H1 (cell line): Measurements from ENCODE around the gene DFFA. TPM values are rescaled to one million over a fixed set of nuclear protein-coding genes. Genes with fewer than 3 reads are reported as not detected.
A peak's percentile ranks its signal among the peaks of the same experiment; 100 is the strongest.

Source experiments
- CTCF ChIA-PET: fragments of 300-600 bp; sonication (Branson Sonifier 250); formaldehyde crosslinking; loops from one replicate; lab custom pipeline; 2021; ENCODE audit not compliant: partially characterized antibody; lab: Charles Lee
- POLR2A ChIA-PET: fragments of 300-600 bp; sonication (Branson Sonifier 250); formaldehyde crosslinking; loops from one replicate; lab custom pipeline; 2021; ENCODE audit warnings: inconsistent platforms; ENCODE audit not compliant: partially characterized antibody; lab: Charles Lee
- DNase-seq, 2 experiments: peaks; one replicate each; pipeline versions ENCODE4 v3.0.0 to v3.0.0-alpha.2; 2010 to 2022; ENCODE audit warnings: low spot score in 2 of 2, low read depth in 1 of 2, mixed read lengths in 1 of 2
- FAIRE-seq: peaks from 2 replicates; lab custom pipeline; 2011; peaks lifted over from hg19 to GRCh38; lab: Jason Lieb, UNC
- H2AFZ ChIP-seq: 2 replicates; pipeline ENCODE4 v1.8.1; 2012; ENCODE audit warnings: low read length, inconsistent platforms
- H2AK5ac ChIP-seq: 2 replicates; pipeline ENCODE4 v1.6.1; 2013; ENCODE audit warnings: low read depth, low read length
- H2BK120ac ChIP-seq: replicated peaks from 2 replicates; pipeline ENCODE3; 2013; ENCODE audit warnings: low read depth, low read length, inconsistent platforms
- H2BK12ac ChIP-seq: 2 replicates; pipeline ENCODE4 v1.6.1; 2013; ENCODE audit warnings: low read depth, low read length
- H2BK15ac ChIP-seq: 2 replicates; pipeline ENCODE4 v1.6.1; 2013; ENCODE audit warnings: low read length
- H2BK20ac ChIP-seq: 2 replicates; pipeline ENCODE4 v1.6.1; 2013; ENCODE audit warnings: low read length
- H2BK5ac ChIP-seq: 2 replicates; pipeline ENCODE4 v1.6.1; 2013; ENCODE audit warnings: low read depth, low read length
- H3K14ac ChIP-seq: 2 replicates; pipeline ENCODE4 v1.6.1; 2013; ENCODE audit warnings: inconsistent platforms; ENCODE audit not compliant: insufficient read length
- H3K18ac ChIP-seq: 2 replicates; pipeline ENCODE4 v1.6.1; 2013; ENCODE audit warnings: low read length; ENCODE audit errors: extremely low read depth
- H3K23ac ChIP-seq: 2 replicates; pipeline ENCODE4 v1.6.1; 2013; ENCODE audit warnings: inconsistent platforms; ENCODE audit not compliant: insufficient read length
- H3K23me2 ChIP-seq: 2 replicates; pipeline ENCODE4 v1.6.1; 2013; ENCODE audit warnings: low read depth, low read length
- H3K27ac ChIP-seq: 2 replicates; pipeline ENCODE4 v1.6.1; 2011; ENCODE audit warnings: low read depth, low read length, inconsistent platforms
- H3K27me3 ChIP-seq, 4 experiments: replicated peaks in 1 of 4; 1 replicate in 1 of 4; 2 replicates in 3 of 4; pipeline versions ENCODE4 v1.6.1 to v1.8.1; 2011 to 2013; ENCODE audit warnings: low read length in 3 of 4, mild to moderate bottlenecking in 3 of 4, inconsistent platforms in 2 of 4, mixed read lengths in 2 of 4, moderate library complexity in 1 of 4; ENCODE audit not compliant: control insufficient read depth in 3 of 4, insufficient read depth in 3 of 4; ENCODE audit errors: extremely low read depth in 1 of 4
- H3K36me3 ChIP-seq, 4 experiments: 2 replicates each; pipeline versions ENCODE4 v1.6.1 to v1.8.1; 2011 to 2013; ENCODE audit warnings: mild to moderate bottlenecking in 4 of 4, low read length in 3 of 4, moderate library complexity in 2 of 4, control low read depth in 1 of 4, inconsistent platforms in 1 of 4; ENCODE audit not compliant: insufficient read depth in 4 of 4, control insufficient read depth in 2 of 4
- H3K4ac ChIP-seq: replicated peaks from 2 replicates; pipeline ENCODE3; 2013; ENCODE audit warnings: low read length, low read depth, mixed read lengths, inconsistent platforms; ENCODE audit not compliant: insufficient read length
- H3K4me1 ChIP-seq, 4 experiments: replicated peaks in 1 of 4; 1 replicate in 1 of 4; 2 replicates in 3 of 4; pipeline versions ENCODE4 v1.6.1 to v1.8.1; 2011 to 2013; ENCODE audit warnings: low read length in 3 of 4, inconsistent platforms in 2 of 4, mixed read lengths in 1 of 4; ENCODE audit not compliant: insufficient read depth in 4 of 4, control insufficient read depth in 3 of 4
- H3K4me2 ChIP-seq, 2 experiments: 2 replicates each; pipeline versions ENCODE4 v1.6.1 to v1.8.1; 2011 to 2013; ENCODE audit warnings: low read depth in 2 of 2, low read length in 2 of 2, control low read depth in 1 of 2, inconsistent platforms in 1 of 2, mild to moderate bottlenecking in 1 of 2; ENCODE audit not compliant: insufficient read depth in 1 of 2
- H3K4me3 ChIP-seq, 4 experiments: fragments of 200-600, 300-600 bp in 1 of 4; sonication (generic), shearing (Covaris generic), sonication (Bioruptor Twin) in 1 of 4; 2 replicates each; pipeline versions ENCODE4 v1.5.1 to v1.8.1; 2011 to 2016; ENCODE audit warnings: low read length in 4 of 4, low read depth in 3 of 4, control low read depth in 2 of 4, inconsistent platforms in 2 of 4, mild to moderate bottlenecking in 2 of 4, mixed read lengths in 1 of 4, moderate library complexity in 1 of 4; ENCODE audit not compliant: insufficient read depth in 2 of 4; ENCODE audit errors: extremely low read depth in 1 of 4
- H3K56ac ChIP-seq: replicated peaks from 2 replicates; pipeline ENCODE3; 2013; ENCODE audit warnings: low read depth, mild to moderate bottlenecking, mixed read lengths, low read length, inconsistent platforms; ENCODE audit not compliant: insufficient read length
- H3K79me1 ChIP-seq: 2 replicates; pipeline ENCODE4 v1.6.1; 2013; ENCODE audit warnings: low read depth, low read length, control low read depth
- H3K79me2 ChIP-seq, 2 experiments: 2 replicates each; pipeline versions ENCODE4 v1.6.1 to v1.8.1; 2012 to 2013; ENCODE audit warnings: low read length in 2 of 2, mild to moderate bottlenecking in 2 of 2, inconsistent platforms in 1 of 2; ENCODE audit not compliant: insufficient read depth in 2 of 2, control insufficient read depth in 1 of 2
- H3K9ac ChIP-seq, 4 experiments: replicated peaks in 1 of 4; 1 replicate in 1 of 4; 2 replicates in 3 of 4; pipeline versions ENCODE4 v1.6.1 to v1.8.1; 2011 to 2013; ENCODE audit warnings: low read depth in 3 of 4, low read length in 3 of 4, control low read depth in 2 of 4, mild to moderate bottlenecking in 2 of 4, moderate library complexity in 2 of 4, inconsistent platforms in 1 of 4; ENCODE audit errors: extremely low read depth in 1 of 4
- H3K9me3 ChIP-seq, 2 experiments: 2 replicates each; pipeline versions ENCODE4 v1.6.1 to v1.8.1; 2012 to 2013; ENCODE audit warnings: mild to moderate bottlenecking in 2 of 2, moderate library complexity in 2 of 2, control low read depth in 1 of 2, inconsistent platforms in 1 of 2, low read depth in 1 of 2, low read length in 1 of 2, mixed read lengths in 1 of 2; ENCODE audit not compliant: insufficient read depth in 2 of 2
- H4K20me1 ChIP-seq, 2 experiments: replicated peaks in 1 of 2; 2 replicates each; pipeline versions ENCODE3 to v1.8.1; 2011 to 2013; ENCODE audit warnings: inconsistent platforms in 2 of 2, low read length in 2 of 2, mild to moderate bottlenecking in 1 of 2; ENCODE audit not compliant: insufficient read depth in 2 of 2, control insufficient read depth in 1 of 2
- H4K5ac ChIP-seq: 2 replicates; pipeline ENCODE4 v1.6.1; 2013; ENCODE audit warnings: low read length, low read depth, mixed read lengths, inconsistent platforms; ENCODE audit not compliant: insufficient read length
- H4K8ac ChIP-seq: 2 replicates; pipeline ENCODE4 v1.8.0; 2013; ENCODE audit warnings: mild to moderate bottlenecking, moderate library complexity, low read length, inconsistent platforms; ENCODE audit not compliant: insufficient read depth; ENCODE audit errors: extremely low read depth
- H4K91ac ChIP-seq: replicated peaks from 2 replicates; pipeline ENCODE3; 2013; ENCODE audit warnings: low read length, mixed read lengths, inconsistent platforms; ENCODE audit not compliant: insufficient read length
- ASH2L ChIP-seq: fragments of 200-600, 300-600 bp; sonication (generic); IDR thresholded peaks from one replicate; pipeline ENCODE4 v1.7.1; 2017; ENCODE audit warnings: low read length
- BRCA1 ChIP-seq: IDR thresholded peaks from 2 replicates; pipeline ENCODE4 v1.6.1; 2012; ENCODE audit warnings: low read depth, low read length, improper control_type of control experiment
- CHD2 ChIP-seq: IDR thresholded peaks from 2 replicates; pipeline ENCODE4 v1.6.1; 2012; ENCODE audit warnings: low read length, improper control_type of control experiment
- EP300 ChIP-seq, 2 experiments: IDR thresholded peaks; 1 replicate in 1 of 2; 2 replicates in 1 of 2; pipeline ENCODE4 v1.6.1; 2011 to 2012; ENCODE audit warnings: low read depth in 2 of 2, low read length in 2 of 2, mild to moderate bottlenecking in 2 of 2, borderline replicate concordance in 1 of 2, inconsistent platforms in 1 of 2, moderate library complexity in 1 of 2
- HDAC6 ChIP-seq: IDR thresholded peaks from one replicate; pipeline ENCODE4 v1.7.1; 2012; ENCODE audit warnings: low read depth, mild to moderate bottlenecking, inconsistent platforms, low read length, moderate library complexity
- JUND ChIP-seq: IDR thresholded peaks from 2 replicates; pipeline ENCODE4 v1.6.1; 2011; ENCODE audit warnings: mild to moderate bottlenecking, improper control_type of control experiment, low read length
- KDM1A ChIP-seq: fragments of 200-600, 300-600 bp; sonication (generic); IDR thresholded peaks from 2 replicates; pipeline ENCODE4 v1.7.1; 2016; ENCODE audit warnings: mild to moderate bottlenecking, low read length, borderline replicate concordance
- NANOG ChIP-seq: IDR thresholded peaks from 2 replicates; pipeline ENCODE4 v1.6.1; 2011; ENCODE audit warnings: low read length, low read depth, mild to moderate bottlenecking, inconsistent platforms; ENCODE audit not compliant: insufficient read depth, poor library complexity, severe bottlenecking
- SAP30 ChIP-seq: fragments of 300-600 bp; sonication (generic); IDR thresholded peaks from 2 replicates; pipeline ENCODE4 v1.7.1; 2012; ENCODE audit warnings: low read length, moderate library complexity, mild to moderate bottlenecking, inconsistent platforms; ENCODE audit not compliant: insufficient read depth, insufficient replicate concordance
- SIN3A ChIP-seq, 2 experiments: IDR thresholded peaks in 1 of 2; conservative IDR thresholded peaks in 1 of 2; 2 replicates each; pipeline ENCODE4 v1.6.1; 2011 to 2012; ENCODE audit warnings: low read length in 2 of 2, improper control_type of control experiment in 1 of 2, low read depth in 1 of 2, mild to moderate bottlenecking in 1 of 2
- USF2 ChIP-seq: IDR thresholded peaks from 2 replicates; pipeline ENCODE4 v1.6.1; 2011; ENCODE audit warnings: low read length, improper control_type of control experiment
- WGBS, 2 experiments: shearing (Covaris generic) in 1 of 2; methylation state at CpG; one replicate each; pipeline versions ENCODE4 v1.1.6 to v1.1.7; 2013 to 2015; ENCODE audit warnings: low lambda C conversion rate in 2 of 2, mixed read lengths in 2 of 2, inconsistent platforms in 1 of 2, low coverage in 1 of 2, missing lambda C conversion rate in 1 of 2; ENCODE audit not compliant: insufficient replicate concordance in 2 of 2, insufficient coverage in 1 of 2, insufficient read length in 1 of 2; ENCODE audit errors: extremely low coverage in 1 of 2, missing lambda C conversion rate in 1 of 2; 5-methylcytosine and 5-hydroxymethylcytosine counted together
- polyA plus RNA-seq, 7 experiments: library from polyadenylated mRNA; depleted of rRNA in 3 of 7; stranded (reverse) in 5 of 7; unstranded in 2 of 7; fragments of >200 nt in 5 of 7; fragments of 200-250 nt in 2 of 7; gene quantifications; 1 replicate in 5 of 7; 2 replicates in 1 of 7; 4 replicates in 1 of 7; pipeline versions ENCODE4 v1.2.1 to v1.2.3, GENCODE V29; 2011 to 2013; ENCODE audit warnings: missing spikeins in 2 of 7, mixed read lengths in 2 of 7
- total RNA-seq: library from RNA; stranded (reverse); fragmentation: NEBNext Ultra II Directional; extraction: Animal tissue kit (Norgen Biotek cat#: 25700); gene quantifications from 2 replicates; pipeline ENCODE4 v1.2.1, GENCODE V29; 2021

The DFFA gene
- total and polyA plus RNA-seq, 2 of the 8 experiments (the other 6 are each of a cell fraction or from before 2014, with no cell fraction given): 34.3 to 79.9 TPM

GRCh38 chr1:10473145-10473765, 926 bp upstream of the DFFA start:
- FAIRE-seq: no peak
- TF ChIP-seq HDAC6 (no peak), EP300 (IDR thresholded peaks at IDR 0.05; ENCODE audit: borderline replicate concordance in 1 of 2, low read depth in 2 of 2, low read length in 2 of 2) (no peak), USF2 (no peak), JUND (no peak), CHD2 (no peak), SIN3A (conservative IDR thresholded peaks at IDR 0.05 in 1 of 2, IDR thresholded peaks at IDR 0.05 in 1 of 2; ENCODE audit: low read depth in 1 of 2, low read length in 2 of 2) (no peak), BRCA1 (no peak), ASH2L (no peak), NANOG (no peak), SAP30 (no peak), KDM1A (no peak)

More at GRCh38 chr1:10473145-10473765, 926 bp upstream of the DFFA start:
- H3K56ac ChIP-seq: no peak overlapping the region
- no peak overlapping the region for H4K91ac ChIP-seq
- 87% methylated on average over 23 of the region's 23 CpGs; no CpG with 5 or more reads in 1 of the 2 experiments for WGBS, 2 experiments
- ChIA-PET CTCF (no interaction called here), POLR2A (interaction anchor here (0.6 to 5.1 kb wide), 7 partner anchors 17 to 77 kb away, joined by 3 to 67 read pairs (median 4); partner anchors contain the start of genes CENPS, CORT and PGD)
- no peak overlapping the region for H2BK120ac ChIP-seq
- H3K23me2 ChIP-seq: peaks cover 9% of the 10 kb centered on the region
- H3K36me3 ChIP-seq: peaks cover 2 to 13% (median 11%) of the 10 kb centered on the region in 4 experiments; a peak in 6 of 8 replicates
- no peaks in the 10 kb centered on the region for H3K27me3 ChIP-seq
- H3K9ac ChIP-seq: no peak overlapping the region
- H4K8ac ChIP-seq: no peak overlapping the region
- no peak overlapping the region for H2BK15ac ChIP-seq
- H2BK12ac ChIP-seq: no peak overlapping the region
- H2BK5ac ChIP-seq: no peak overlapping the region
- no peak overlapping the region for H3K14ac ChIP-seq
- H3K18ac ChIP-seq: no peak overlapping the region
- peak overlapping the region; percentile 99; the same call in 1 of the 2 replicates for H2AFZ ChIP-seq
- no peak overlapping the region for H4K5ac ChIP-seq
- H3K4me2 ChIP-seq: peak overlapping the region in 1 of 2 experiments; percentile 80; a peak in 2 of 4 replicates
- no peak overlapping the region for H3K27ac ChIP-seq
- H4K20me1 ChIP-seq: peaks cover 2 to 7% of the 10 kb centered on the region in 2 experiments
- no peak overlapping the region for H3K4ac ChIP-seq
- peak overlapping the region in 1 of 4 experiments; percentile 83; a peak in 2 of 8 replicates for H3K4me3 ChIP-seq
- no peaks in the 10 kb centered on the region; a peak in 3 of 7 replicates for H3K4me1 ChIP-seq
- no peak overlapping the region for H3K23ac ChIP-seq
- no peaks in the 10 kb centered on the region for H3K9me3 ChIP-seq
- H3K79me2 ChIP-seq: peaks cover 4 to 37% of the 10 kb centered on the region in 2 experiments; a peak in 3 of 4 replicates
- H3K79me1 ChIP-seq: 0 out of 2 replicates have a peak, but pooled peaks cover 5% of the 10 kb centered on the region
- H2AK5ac ChIP-seq: no peak overlapping the region
- no peak for DNase-seq
- H2BK20ac ChIP-seq: no peak overlapping the region
